Calu3 (cell line): ENCODE results near the gene RTN3. TPM values are rescaled to one million over a fixed set of nuclear protein-coding genes. Genes with fewer than 3 reads are reported as not detected.

Experiments
- BruUV-seq: library from RNA; stranded (reverse); fragments of 400-500 nt; replicated peaks from 2 replicates; lab custom pipeline; 2021; lab: Mats Ljungman, UMichigan
- CTCF ChIA-PET: fragments of 300-600 bp; sonication (Branson Sonifier 250); formaldehyde crosslinking; loops from one replicate; lab custom pipeline; 2022; ENCODE audit warnings: antibody characterized with exemption; lab: Charles Lee
- DNase-seq: peaks from one replicate; pipeline ENCODE4 v3.0.0; 2022
- H3K27ac Mint-ChIP-seq: one replicate; pipeline ENCODE4 v1.8.0; 2022; ENCODE audit warnings: mixed read lengths; ENCODE audit not compliant: unreplicated experiment
- H3K27me3 Mint-ChIP-seq: one replicate; pipeline ENCODE4 v1.8.0; 2022; ENCODE audit warnings: mixed read lengths; ENCODE audit not compliant: unreplicated experiment
- H3K36me3 Mint-ChIP-seq: one replicate; pipeline ENCODE4 v1.8.0; 2022; ENCODE audit warnings: mild to moderate bottlenecking, moderate library complexity, mixed read lengths; ENCODE audit not compliant: insufficient read depth, unreplicated experiment
- H3K4me1 Mint-ChIP-seq: one replicate; pipeline ENCODE4 v1.8.0; 2022; ENCODE audit warnings: mild to moderate bottlenecking, low read depth, mixed read lengths; ENCODE audit not compliant: unreplicated experiment
- H3K4me3 Mint-ChIP-seq: one replicate; pipeline ENCODE4 v1.8.0; 2022; ENCODE audit warnings: mild to moderate bottlenecking, low read depth, moderate library complexity, mixed read lengths; ENCODE audit not compliant: unreplicated experiment
- H3K9me3 Mint-ChIP-seq: one replicate; pipeline ENCODE4 v1.8.0; 2022; ENCODE audit warnings: low read depth, mixed read lengths; ENCODE audit not compliant: unreplicated experiment
- CTCF ChIP-seq: fragments of 200-600 bp; IDR thresholded peaks from one replicate; pipeline ENCODE4 v1.8.0; 2022; ENCODE audit warnings: antibody characterized with exemption; ENCODE audit not compliant: unreplicated experiment
- intact Hi-C: fragments of 100-400 bp; cut with micrococcal nuclease; formaldehyde crosslinking; loops from one replicate; pipeline ENCODE4 v1.10.0; 2022; ENCODE audit not compliant: unreplicated experiment
- total RNA-seq: library from RNA; stranded (reverse); gene quantifications from 2 replicates; pipeline ENCODE4 v1.2.3, GENCODE V29; 2022

RTN3 gene
- total RNA-seq, 1 experiment from 2014 or later, result 146 TPM

DNA sequence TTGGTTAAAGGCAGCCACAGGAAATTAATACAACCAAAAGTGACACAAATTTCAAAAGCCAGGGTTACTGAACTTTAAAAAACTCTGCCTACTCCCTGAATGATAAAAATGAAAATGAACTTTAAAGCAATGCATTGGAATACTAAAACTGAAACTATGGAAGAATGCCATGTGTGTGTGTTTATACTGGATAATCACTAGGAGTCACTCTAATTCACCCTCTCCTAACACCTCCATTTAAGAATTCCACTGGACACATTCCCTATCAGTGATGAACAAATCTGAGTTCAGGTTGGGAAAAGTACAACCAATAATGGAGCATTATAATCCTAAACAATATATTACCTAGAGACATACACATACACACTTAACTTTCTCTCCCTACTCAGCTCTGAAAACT is 39.6 kb upstream of the RTN3 start:
- no peaks in the 10 kb centered on the region for H3K27me3 Mint-ChIP-seq
- DNase-seq, result no peak
- CTCF ChIA-PET, result interaction anchor here (1.2 kb wide), 1 partner anchor 11 kb away, joined by 3 read pairs; no protein-coding TSS in a partner anchor
- H3K4me1 Mint-ChIP-seq, result no peaks in the 10 kb centered on the region
- H3K9me3 Mint-ChIP-seq, result no peaks in the 10 kb centered on the region
- intact Hi-C loops, result loop anchor here (5.0 kb wide), 1 partner anchor 96 kb away; no protein-coding TSS in a partner anchor
- H3K36me3 Mint-ChIP-seq, result peaks cover 27% of the 10 kb centered on the region
- no peak overlapping the region for H3K27ac Mint-ChIP-seq
- no peak for TF ChIP-seq CTCF
- H3K4me3 Mint-ChIP-seq, result no peak overlapping the region
- no TSS peak for BruUV-seq

GRCh38 chr11:63643205-63643604 is 38.1 kb upstream of the RTN3 start:
- no peak for TF ChIP-seq CTCF
- no peak overlapping the region for H3K27ac Mint-ChIP-seq
- no peaks in the 10 kb centered on the region for H3K9me3 Mint-ChIP-seq
- no peak overlapping the region for H3K4me3 Mint-ChIP-seq
- CTCF ChIA-PET, result no interaction called here
- no peak for DNase-seq
- intact Hi-C loops, result loop anchor here (5.0 kb wide), 1 partner anchor 94 kb away; no protein-coding TSS in a partner anchor
- no TSS peak for BruUV-seq
- peaks cover 32% of the 10 kb centered on the region for H3K36me3 Mint-ChIP-seq
- no peaks in the 10 kb centered on the region for H3K27me3 Mint-ChIP-seq
- no peaks in the 10 kb centered on the region for H3K4me1 Mint-ChIP-seq

DNA sequence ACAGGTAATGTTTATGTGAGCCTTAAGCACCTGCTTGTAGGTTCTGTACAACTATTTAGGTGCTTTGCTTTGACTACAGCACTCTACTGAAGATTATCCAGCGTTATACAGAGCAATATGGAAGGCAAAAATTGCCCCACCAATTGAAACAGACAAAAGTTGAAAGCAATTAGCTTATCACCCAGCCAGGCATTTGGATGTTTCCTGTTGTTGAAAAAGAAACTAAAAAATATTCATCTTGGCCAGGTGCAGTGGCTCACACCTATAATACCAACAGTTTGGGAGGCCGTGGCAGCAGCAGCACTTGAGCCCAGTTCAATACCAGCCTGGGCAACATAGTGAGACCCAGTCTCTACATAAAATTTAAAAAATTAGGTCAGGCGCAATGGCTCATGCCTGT is 28.6 kb upstream of the RTN3 start:
- BruUV-seq, result no TSS peak
- H3K4me1 Mint-ChIP-seq, result no peaks in the 10 kb centered on the region
- no peaks in the 10 kb centered on the region for H3K9me3 Mint-ChIP-seq
- TF ChIP-seq CTCF, result no peak
- peaks cover 16% of the 10 kb centered on the region for H3K36me3 Mint-ChIP-seq
- no peaks in the 10 kb centered on the region for H3K27me3 Mint-ChIP-seq
- CTCF ChIA-PET, result no interaction called here
- H3K27ac Mint-ChIP-seq, result no peak overlapping the region
- DNase-seq, result no peak
- intact Hi-C loops, result no loop called here
- H3K4me3 Mint-ChIP-seq, result no peak overlapping the region

DNA sequence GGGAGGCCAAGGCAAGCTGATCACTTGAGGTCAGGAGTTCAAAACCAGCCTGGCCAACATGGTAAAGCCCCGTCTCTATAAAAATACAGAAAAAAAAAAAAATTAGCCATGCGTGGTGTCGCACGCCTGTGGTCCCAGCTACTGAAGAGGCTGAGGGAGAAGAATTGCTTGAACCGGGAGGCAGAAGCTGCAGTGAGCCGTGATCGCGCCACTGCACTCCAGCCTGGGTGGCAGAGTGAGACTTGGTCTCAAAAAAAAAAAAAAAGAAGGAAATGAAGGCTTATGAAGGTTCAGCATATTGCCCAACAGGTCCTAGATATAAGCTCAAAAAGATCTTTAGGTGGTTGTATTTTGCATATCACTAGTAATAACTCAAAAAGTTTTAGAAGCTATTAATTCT is 20.3 kb upstream of the RTN3 start:
- intact Hi-C loops, result no loop called here
- BruUV-seq, result no TSS peak
- H3K27me3 Mint-ChIP-seq, result no peaks in the 10 kb centered on the region
- H3K36me3 Mint-ChIP-seq, result peaks cover 14% of the 10 kb centered on the region
- no peak overlapping the region for H3K27ac Mint-ChIP-seq
- H3K4me1 Mint-ChIP-seq, result peaks cover 8% of the 10 kb centered on the region
- no peak for TF ChIP-seq CTCF
- no peaks in the 10 kb centered on the region for H3K9me3 Mint-ChIP-seq
- H3K4me3 Mint-ChIP-seq, result no peak overlapping the region
- CTCF ChIA-PET, result interaction anchor here (0.9 kb wide), 1 partner anchor 24 kb away, joined by 4 read pairs; no protein-coding TSS in a partner anchor
- DNase-seq, result no peak
